ENCODE data around the gene LMX1B.
"Not testable (repeated sequence)": the region's sequence is repeated elsewhere in the genome, so short reads cannot be mapped to it uniquely, and the experiment has no call there.

LMX1B gene

DNA sequence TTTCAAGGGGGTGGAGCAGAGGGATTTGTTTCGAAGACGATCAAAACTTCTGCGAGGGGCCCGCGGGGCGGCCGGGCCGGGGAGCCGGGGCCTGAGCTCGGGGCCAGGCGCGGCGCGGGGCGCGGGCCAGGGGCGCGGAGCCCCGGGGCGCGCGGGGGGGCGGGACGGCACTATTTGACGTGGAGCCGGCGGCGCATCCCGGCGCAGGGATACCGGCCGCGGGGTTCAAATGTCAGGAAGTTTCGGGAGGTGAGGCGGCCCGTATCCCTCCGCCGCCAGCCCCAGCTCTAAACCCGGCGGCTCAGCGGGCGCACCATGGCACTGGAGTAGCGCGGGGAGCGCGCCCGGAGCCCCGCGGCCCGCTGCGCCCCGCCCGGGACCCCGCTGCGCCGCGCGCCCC is at the start of gene LMX1B:
Gene LMX1B, plus strand, starts transcription at position 278 of the 400 bp plus-strand sequence. CDS start 522 bp downstream, outside the sequence.
- DNase-seq (ENCODE audit: low read depth) = no peak

DNA sequence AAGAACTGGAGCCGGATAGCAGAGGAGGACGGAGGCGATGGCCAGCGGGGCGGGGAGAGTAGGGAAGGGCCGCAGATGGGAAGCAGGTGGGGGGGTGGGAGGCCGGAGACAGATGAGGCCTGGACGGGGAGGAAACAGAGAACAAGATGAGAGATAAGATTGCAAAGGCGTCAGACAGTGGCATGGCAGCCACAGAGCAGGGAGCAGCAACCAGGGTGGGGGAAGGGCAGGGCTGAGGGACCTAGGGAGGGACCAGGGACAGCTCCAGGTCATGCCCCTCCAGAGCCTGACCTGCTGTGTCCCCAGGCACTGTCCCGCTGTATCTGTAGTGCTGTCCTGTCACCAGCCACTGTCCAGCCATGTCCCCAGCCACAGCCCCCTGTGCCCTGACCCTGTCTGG is 49.6 kb upstream of the LMX1B start:
- no peak for DNase-seq (ENCODE audit: low read depth)

DNA sequence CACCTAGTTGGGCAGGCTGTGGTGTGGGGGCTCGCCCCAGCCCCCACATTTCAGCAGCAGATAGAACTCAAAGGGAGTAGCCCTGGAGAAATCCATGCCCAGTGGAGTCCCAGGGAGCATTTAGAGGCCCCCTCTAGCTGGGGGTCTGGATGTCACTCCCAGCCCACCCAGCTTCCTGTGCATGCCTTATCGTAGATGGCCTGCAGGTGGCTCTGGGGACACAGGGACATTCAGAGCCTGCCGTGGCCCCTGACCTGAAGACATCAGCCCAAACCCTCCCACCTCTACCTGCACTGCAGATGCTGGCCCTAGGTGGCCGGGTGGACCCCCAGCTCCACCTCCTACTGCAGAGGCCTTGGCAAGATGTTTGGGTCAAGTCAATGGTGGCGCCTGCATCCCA is 49.0 kb upstream of the LMX1B start:
- DNase-seq (ENCODE audit: low read depth) = no peak

DNA sequence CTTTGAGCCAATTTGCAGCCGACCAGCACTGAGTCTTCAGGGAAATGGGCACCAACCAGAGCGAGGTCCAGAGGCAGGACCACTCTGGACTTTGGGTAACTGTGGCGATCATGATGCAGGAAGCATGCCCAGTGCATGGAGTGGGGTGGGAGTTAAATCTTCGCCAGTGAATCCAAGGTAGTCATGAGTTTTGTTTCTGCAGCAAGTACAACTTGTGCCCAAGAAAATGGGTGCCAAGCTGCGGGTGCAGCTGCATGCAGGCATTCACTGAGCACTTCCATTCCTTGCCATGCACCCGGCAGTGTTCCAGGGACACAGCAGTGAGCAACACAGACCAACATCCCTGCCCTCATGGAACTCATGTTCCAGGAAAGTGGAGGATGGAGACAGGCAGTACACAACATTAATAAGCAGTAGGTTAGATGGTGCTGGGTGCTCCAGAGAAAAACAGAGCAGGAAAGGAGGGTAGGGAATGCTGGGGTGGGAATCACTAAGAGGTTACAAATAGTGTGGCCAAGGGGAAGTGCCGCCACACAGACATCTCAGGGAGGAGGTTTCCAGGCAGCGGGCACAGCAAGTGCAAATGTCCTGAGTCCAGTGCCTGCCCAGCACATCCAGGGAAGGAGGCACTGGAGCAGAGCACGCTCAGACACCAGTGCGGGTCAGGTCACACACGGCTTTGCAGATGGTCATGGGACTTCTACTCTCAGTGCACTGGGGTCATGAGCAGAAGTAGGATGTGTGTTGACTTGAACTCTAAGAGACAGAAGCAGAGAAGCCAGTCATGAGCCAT is 48.2 kb upstream of the LMX1B start:
- DNase-seq (ENCODE audit: low read depth) = no peak

DNA sequence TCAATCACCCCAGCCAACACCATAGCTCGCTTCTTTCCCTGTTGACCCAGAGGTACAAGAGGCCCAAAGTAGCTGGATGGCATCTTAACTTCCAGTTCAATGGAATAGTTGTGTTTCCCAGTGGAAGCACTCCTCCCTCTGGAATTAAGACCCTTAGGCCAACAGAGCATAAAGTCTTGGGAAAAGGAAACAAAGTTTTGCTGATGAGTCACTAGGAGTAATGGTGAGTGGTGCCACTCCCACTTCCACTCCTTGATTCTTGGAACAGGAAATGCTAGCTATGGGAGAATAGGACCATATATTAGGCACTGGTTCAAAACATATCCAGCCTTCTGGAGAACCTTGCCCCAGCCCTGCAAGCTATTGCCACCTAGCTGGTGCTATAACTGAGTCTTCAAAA is 44.7 kb upstream of the LMX1B start:
- no peak for DNase-seq (ENCODE audit: low read depth)

DNA sequence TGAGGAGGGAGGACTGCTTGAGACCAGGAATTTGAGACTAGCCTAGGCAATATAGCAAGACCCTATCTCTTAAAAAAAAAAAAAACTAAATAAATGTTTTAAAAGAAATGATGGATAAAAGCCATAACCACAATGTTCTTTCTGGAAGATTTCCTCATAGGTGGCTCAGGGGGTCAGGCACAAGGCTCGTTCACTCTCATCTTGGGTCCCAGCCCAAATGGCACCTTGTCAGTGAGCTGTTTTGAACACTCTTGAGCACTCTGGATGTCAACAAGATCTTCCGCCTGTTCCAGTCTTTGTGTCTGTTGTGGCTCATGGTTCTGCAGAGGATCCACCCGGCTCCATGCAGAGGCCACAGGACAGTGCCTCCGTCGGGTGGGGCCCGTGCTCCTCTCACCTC is 35.7 kb upstream of the LMX1B start:
- no peak for DNase-seq (ENCODE audit: low read depth)

DNA sequence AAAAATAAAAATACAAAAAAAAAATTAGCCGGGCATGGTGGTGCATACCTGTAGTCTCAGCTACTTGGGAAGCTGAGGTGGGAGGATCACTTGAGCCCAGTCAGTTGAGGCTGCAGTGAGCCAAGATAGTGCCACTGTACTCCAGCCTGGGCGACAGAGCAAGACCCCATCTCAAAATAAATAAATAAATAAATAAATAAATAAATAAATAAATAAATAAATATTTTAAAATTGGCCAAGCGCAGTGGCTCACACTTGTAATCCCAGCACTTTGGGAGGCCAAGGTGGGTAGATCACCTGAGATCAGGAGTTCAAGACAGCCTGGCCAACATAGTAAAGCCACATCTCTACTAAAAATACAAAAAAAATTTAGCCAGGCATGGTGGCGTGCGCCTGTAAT is 33.4 kb upstream of the LMX1B start:
- not testable (repeated sequence) for DNase-seq (ENCODE audit: low read depth)

DNA sequence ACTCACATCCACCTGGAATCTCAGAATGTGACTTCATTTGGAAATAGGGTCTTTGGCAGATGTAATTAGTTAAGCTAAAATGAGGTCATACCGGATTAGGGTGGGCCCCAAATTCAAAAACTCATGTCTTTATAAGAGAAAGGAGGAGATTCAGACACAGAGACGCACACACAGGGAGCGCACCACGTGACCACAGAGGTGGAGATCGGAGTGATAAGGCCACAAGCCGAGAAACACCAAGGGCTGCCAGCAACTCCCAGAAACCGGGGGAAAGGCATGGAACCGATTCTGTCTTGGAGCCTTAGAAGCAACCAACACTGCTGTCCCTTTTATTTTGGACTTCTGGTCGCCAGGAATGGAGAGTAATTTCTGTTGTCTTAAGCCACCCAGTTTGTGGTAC is 31.8 kb upstream of the LMX1B start:
- DNase-seq (ENCODE audit: low read depth) = no peak

DNA sequence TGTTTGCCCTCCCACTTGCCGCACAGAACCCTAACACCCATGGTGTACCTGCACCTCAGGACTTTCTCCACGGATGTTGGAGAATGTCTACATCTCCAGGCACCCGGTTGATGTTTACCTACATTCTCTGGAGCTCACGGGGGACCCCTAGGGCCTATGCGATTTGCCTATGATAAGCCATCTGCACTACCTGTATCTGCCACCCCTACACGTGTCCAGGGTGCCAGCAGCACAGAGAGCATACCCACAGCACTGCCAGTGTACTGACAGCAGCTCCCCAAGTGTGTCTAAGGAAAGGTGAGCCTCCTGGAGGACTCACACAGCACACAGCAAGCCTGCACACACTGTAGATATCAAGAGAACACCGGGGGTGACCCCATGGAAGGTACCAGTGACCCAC is 31.3 kb upstream of the LMX1B start:
- no peak for DNase-seq (ENCODE audit: low read depth)

DNA sequence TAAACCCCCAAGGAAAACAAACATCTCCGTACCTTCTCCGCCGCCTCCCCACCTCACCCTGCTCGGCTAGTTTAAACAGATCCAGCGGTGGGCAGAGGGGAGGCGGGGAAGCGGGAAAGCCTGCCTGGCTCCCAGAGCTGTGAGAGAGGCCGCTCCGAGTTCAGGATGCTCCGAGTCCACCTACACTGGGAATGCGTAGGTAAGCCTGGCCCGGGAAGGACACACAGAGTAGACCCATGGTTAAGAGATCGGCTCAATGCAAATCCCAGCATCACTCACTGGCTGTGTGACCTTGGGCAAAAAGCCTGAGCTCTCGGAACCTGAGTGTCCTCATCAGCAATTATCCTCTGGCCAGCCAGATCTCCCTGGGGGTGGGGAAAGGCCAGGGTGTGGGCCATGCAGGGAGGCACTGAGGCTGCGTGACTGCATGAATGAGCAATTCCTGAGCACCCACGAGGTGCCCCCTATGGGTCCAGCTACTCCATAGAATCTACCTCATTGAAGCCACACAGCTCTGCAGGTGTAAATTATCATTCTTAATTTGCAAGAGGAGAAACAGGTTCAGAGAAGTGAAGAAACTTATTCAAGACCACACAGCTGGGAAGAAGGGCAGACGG is 30.5 kb upstream of the LMX1B start:
- DNase-seq (ENCODE audit: low read depth) = no peak

DNA sequence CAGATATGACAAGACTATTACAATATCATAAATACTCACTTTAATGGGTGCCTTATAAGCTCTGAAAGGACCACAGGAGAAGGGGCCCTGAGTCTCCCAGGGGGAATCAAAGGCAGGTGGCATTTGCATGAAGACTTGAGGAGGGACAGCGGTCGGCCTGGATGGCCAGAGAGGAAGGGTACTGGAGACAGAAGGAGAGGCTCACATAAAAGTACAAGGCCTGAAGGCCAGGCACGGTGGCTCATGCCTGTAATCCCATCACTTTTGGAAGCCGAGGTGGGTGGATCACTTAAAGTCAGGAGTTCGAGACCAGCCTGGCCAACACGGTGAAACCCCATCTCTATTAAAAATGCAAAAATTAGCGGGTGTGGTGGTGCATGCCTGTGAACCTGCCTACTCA is 29.1 kb upstream of the LMX1B start:
- DNase-seq (ENCODE audit: low read depth) = no peak

DNA sequence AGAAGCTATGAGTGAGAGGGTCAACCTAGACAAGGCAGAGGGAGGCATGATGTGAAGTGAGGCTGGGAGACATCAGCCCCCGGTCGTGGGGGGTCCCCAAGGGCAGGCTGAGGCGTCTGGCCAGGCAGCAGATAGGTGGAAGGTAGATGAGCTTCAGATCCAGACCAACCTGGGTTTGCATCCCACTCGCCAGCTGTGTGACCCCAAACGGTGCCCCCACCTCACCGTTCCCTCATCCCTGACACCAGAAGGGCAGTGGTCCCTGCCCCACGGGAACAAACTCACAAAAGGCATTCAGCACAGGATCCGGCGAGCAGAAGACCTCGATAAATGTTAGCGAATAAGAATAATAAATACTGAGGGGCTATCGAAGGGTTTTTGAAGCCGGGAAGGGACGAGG is 27.5 kb upstream of the LMX1B start:
- no peak for DNase-seq (ENCODE audit: low read depth)

DNA sequence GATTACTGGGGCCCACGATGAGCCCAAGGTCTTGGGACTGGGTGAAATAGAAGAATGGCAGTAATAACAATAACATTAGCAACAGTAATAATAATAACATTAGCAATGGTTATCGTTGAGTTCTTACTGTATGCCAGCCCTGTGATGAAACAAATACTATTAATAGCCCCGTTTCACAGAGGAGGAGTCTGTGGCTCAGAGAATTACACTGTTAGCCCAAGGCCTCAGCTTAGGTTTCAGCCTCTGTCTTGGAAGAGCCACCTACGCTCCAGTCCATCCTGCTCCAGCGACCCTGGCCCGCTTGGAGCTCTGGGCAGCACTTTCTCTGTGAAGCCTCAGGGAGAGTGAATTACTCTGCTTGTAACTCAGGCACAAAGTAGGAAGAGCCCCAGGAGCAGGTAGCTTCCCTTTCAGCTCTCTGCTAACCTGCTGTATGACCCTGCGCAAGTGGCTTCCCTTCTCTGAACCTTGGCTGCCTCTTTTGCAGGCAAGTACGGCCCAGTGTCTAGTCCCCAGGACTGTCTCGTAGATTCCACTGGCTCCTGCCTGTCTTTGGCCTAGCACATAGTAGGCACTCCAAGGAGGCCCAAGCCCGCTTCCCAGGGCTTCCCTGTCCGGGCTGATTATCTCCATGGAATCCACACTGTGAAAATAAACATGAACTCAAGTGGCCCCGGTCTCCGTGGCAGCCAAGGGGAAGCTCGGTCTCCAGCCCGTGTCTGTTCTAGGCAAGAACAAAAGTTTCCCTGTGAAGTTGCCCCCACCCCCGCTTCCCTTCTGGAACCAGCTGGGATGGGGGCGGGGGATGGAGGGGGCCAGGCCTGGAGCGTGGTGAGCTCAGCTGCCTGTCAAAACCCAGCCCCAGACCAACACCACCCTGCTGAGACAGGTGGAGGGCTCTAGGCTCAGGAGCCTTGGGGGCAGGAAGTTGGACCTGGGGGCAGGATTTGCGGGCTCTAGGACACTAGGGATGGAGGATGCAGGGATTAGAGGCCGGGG is 26.2 kb upstream of the LMX1B start:
- DNase-seq (ENCODE audit: low read depth) = no peak

DNA sequence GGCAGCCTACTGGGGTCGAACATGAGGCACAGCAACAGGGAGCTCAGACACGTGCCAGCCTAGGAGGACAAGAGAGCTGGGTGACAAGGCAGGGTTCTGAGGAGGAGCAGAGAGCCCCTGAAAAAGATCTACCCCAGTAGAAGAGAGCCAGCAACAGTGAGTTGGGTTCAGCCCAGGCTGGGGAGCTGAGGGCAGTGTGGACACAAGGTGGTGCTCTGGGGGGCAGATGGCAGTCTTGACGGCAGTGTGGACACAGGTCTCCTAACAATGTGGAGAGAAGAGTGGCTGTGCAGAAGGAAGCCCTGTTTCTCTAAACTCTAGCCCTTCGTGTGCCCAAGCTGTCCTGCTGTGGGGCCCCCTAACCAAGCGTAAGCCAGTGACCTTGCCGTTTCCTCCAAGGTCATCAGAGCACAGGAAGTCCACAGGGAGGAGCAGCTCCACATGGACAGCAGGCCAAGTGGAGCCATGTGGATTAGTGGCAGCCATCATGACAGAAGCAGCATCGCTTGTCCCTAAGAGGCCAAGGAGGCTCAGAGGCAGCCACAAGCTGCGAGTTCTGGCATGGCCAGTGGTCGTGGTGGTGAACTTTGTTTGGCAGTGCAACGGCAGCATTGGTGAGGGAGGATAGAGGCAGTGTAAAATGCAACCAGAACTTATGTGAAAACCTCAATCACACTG is 25.1 kb upstream of the LMX1B start:
- no peak for DNase-seq (ENCODE audit: low read depth)

DNA sequence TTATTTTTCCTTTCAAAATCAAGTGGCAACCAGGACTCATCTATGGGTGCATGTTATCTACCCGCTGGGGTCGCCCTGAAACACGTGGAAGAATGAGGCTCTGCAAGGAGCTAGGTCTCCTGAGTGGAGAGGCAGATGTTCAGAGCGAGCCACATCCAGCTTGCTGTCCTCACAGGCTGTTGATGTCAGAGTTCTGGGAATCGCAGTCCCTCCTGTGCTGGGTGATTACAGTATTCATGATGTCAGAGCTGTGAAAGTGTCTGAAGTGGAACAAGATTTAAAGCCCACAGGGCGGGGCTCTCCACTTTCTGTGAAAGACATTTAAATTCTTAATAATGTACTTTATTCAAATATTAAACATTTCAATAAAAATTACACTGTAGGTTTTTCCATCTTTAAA is 24.4 kb upstream of the LMX1B start:
- DNase-seq (ENCODE audit: low read depth) = no peak

DNA sequence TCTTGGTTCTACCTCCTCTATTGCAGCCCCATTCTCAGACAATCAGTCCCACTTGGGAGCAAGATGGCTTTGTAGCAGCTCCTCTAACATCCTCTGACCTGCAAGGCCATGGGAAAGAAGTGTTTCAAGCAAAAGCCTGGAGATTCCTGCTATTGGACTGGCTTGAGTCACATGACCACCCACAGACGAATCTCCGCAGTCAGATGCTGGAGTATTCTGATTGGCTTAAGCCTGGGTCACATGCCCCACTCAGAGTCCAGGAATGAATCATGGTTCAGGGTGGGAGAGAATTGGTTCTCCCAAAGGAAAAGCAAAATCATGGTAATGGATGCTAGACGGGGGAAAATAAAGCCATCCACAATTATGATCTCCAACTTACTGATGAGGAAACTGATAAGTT is 22.6 kb upstream of the LMX1B start:
- no peak for DNase-seq (ENCODE audit: low read depth)

DNA sequence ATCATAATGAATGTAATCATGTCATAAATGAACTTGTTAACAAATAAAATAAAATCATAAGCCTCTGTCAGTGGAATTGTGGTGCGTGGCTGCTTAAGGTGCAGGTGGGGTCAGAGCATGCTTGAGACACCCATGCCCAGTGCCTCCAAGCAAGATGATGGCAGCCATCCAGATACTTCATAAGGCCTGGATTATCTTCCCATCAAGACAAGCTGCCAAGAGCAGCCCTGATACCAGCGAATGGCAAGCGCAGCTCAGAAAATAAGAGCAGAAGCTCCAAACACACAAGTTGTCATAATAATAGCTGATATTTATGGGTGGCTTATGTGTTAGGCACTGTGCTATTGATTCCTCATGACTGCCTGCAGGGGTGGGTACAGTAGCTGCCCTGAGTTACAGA is 21.8 kb upstream of the LMX1B start:
- no peak for DNase-seq (ENCODE audit: low read depth)

DNA sequence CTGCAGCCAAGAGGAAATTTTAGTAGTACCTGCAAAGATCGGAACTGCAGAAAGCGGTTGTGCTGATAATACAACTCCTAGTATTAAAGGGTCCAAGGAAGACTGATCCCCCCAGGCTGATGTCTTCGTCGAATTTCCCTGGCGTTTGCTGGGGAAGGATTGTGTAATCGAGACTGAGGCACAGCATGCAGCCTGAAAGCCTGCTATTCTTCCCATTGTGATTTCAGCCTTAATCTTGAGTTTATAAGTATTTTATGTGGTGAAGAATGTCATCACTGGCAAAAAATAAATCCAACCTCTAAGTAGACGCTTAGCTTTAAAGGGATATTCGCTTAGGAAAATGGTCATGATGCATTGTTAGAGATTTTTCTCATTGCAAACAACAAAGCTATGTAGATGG is 21.3 kb upstream of the LMX1B start:
- DNase-seq (ENCODE audit: low read depth) = no peak

DNA sequence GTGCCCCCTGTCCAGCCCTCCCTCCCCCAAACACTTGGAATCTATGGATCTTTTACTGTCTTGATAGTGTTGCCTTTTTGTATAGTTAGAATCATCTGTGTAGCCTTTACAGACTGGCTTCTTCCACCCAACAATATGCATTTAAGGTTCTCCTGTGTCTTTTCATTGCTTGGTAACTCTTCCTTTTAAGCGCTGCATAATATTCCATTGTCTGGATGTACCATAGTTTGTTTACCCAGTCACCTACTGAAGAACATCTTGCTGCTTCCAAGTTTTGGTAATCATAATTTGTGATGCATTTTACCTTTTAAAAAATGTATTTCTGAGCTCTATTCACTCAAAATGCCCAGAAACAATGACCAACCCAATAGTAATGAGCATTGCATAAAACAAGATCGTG is 17.7 kb upstream of the LMX1B start:
- DNase-seq (ENCODE audit: low read depth) = no peak

DNA sequence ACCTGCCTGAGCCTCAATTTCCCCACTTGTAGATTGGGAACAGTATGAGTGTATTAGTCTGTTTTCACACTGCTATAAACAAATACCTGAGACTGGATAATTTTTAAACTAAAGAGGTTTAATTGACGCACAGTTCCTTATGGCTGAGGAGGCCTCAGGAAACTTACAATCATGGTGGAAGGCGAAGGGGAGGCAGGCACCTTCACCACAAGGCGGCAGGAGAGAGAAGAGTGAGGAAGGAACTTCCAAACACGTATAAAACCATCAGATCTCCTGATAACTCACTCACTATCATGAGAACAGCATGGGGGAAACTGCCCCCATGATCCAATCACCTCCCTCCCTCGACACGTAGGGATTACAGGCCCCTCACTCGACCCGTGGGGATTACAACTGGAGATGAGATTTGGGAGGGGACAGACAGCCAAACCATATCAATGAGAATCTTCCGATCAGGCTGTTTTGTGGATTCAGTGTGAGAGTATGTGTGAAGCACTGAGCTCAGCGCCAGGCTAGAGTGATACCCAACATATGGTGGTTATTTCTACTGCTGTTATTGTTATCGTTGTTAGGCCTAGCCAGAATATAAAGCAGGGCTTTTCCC is 14.6 kb upstream of the LMX1B start:
- no peak for DNase-seq (ENCODE audit: low read depth)
